H1 (cell line): ENCODE results near the gene NCAPD2. TPM values are rescaled to one million over a fixed set of nuclear protein-coding genes. Genes with fewer than 3 reads are reported as not detected.

Experiments
- USF2 ChIP-seq: IDR thresholded peaks from 2 replicates; pipeline ENCODE4 v1.6.1; 2011; ENCODE audit warnings: low read length, improper control_type of control experiment
- polyA plus RNA-seq, 7 experiments: library from polyadenylated mRNA; depleted of rRNA in 3 of 7; stranded (reverse) in 5 of 7; unstranded in 2 of 7; fragments of >200 nt in 5 of 7; fragments of 200-250 nt in 2 of 7; gene quantifications; 1 replicate in 5 of 7; 2 replicates in 1 of 7; 4 replicates in 1 of 7; pipeline versions ENCODE4 v1.2.1 to v1.2.3, GENCODE V29; 2011 to 2013; ENCODE audit warnings: missing spikeins in 2 of 7, mixed read lengths in 2 of 7
- total RNA-seq: library from RNA; stranded (reverse); fragmentation: NEBNext Ultra II Directional; extraction: Animal tissue kit (Norgen Biotek cat#: 25700); gene quantifications from 2 replicates; pipeline ENCODE4 v1.2.1, GENCODE V29; 2021

Gene NCAPD2
- total and polyA plus RNA-seq, 2 of the 8 experiments (the other 6 are each of a cell fraction or from before 2014, with no cell fraction given) = 55.8 to 132 TPM

- no peak for TF ChIP-seq USF2
Measured at GRCh38 chr12:6463216-6463615, 30.7 kb upstream of the NCAPD2 start (continued).
